Activated naive CD4-positive, alpha-beta T cell treated with anti-CD3 and anti-CD28 coated beads, Interleukin-2, amount 50 U/mL, for 72 hours (primary cell): ENCODE results near the gene TMC7. TPM values are rescaled to one million over a fixed set of nuclear protein-coding genes. Genes with fewer than 3 reads are reported as not detected.

Source experiments
- ATAC-seq, 2 donors: fragments of 150-1000 bp; cut with Tn5 transposase; 2 replicates each; pipeline ENCODE4 v1.10.0; 2021; ENCODE audit warnings: mild to moderate bottlenecking in 2 of 2, moderate library complexity in 2 of 2
- DNase-seq, 2 donors: peaks; one replicate each; pipeline ENCODE4 v3.0.0; 2021 to 2022; ENCODE audit warnings: low spot score in 2 of 2
- H3K27ac Mint-ChIP-seq, 2 donors: one replicate each; pipeline ENCODE4 v1.8.0; 2022; ENCODE audit warnings: mild to moderate bottlenecking in 2 of 2, mixed read lengths in 2 of 2
- H3K36me3 Mint-ChIP-seq, 2 donors: one replicate each; pipeline ENCODE4 v1.8.0; 2022; ENCODE audit warnings: mixed read lengths in 2 of 2
- H3K9me3 Mint-ChIP-seq, 2 donors: one replicate each; pipeline ENCODE4 v1.8.0; 2022; ENCODE audit warnings: mixed read lengths in 2 of 2
- total RNA-seq, 2 donors: library from RNA; stranded (reverse); gene quantifications; one replicate each; pipeline ENCODE4 v1.2.3, GENCODE V29; 2022

Gene TMC7
- total RNA-seq, 2 donors from 2014 or later: not detected

- Mint-ChIP-seq H3K9me3 (peaks cover 6 to 7% of the 10 kb centered on the region in 2 donors), H3K36me3 (no peaks in the 10 kb centered on the region), H3K27ac (no peak overlapping the region)
- DNase-seq (no peak), ATAC-seq (no peak)
These were observed 22.9 kb downstream of the TMC7 start for GRCh38 chr16:19006446-19007315.

- no peak for ATAC-seq
- no peak for DNase-seq
- Mint-ChIP-seq H3K36me3 (no peaks in the 10 kb centered on the region), H3K27ac (no peak overlapping the region), H3K9me3 (peaks cover 6 to 7% of the 10 kb centered on the region in 2 donors)
These were observed 24.8 kb downstream of the TMC7 start for GRCh38 chr16:19008245-19009169.

DNA sequence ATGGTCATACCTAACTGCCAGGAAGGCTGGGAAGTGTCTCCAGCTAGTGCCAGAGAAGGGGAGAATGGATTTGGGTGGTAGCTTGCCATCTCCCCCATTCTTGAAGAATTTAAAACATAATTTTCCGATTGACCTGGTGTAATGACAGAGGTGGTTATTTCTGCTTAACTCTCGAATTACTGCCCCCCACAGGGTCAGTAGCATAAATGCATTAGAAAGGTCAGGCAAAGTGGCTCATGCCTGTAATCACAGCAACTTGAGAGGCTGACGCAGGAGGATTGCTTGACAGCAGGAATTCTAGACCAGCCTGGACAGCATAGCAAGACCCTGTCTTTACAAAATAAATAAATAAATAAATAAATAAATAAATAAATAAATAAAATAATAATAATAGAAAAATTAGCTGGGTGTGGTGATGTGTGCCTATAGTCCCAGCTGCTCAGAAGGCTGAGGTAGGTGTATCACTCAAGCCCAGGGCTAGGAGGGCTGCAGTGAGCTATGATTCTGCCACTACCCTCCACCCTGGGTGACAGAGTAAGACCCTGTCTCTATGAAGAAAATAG, 27.5 kb downstream of the TMC7 start:
- no peak for ATAC-seq
- Mint-ChIP-seq H3K36me3 (no peaks in the 10 kb centered on the region), H3K9me3 (peaks cover 6 to 7% of the 10 kb centered on the region in 2 donors)

DNA sequence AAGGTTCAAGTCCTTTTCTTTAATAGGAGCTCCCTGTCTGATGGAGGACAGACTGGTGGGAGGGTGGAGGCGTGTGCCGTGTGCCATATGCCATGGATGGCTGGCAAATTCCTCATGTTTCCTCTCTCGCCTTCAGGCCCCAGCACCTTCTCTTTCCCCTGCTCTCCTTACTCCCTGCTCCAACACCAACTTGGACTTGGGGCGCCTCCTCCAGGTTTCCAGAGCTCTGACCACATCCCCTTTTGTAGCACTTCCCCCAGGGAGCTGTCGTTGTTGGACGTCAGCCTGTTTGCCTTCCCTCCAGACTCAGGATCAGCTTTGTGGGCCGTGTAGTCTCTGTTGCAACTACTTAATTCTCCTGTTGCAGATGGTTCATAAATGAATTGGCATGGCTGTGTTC, 30.7 kb downstream of the TMC7 start:
- Mint-ChIP-seq H3K36me3 (no peaks in the 10 kb centered on the region), H3K9me3 (peaks cover 6 to 7% of the 10 kb centered on the region in 2 donors), H3K27ac (no peak overlapping the region)
- no peak for DNase-seq
- no peak for ATAC-seq

More for the DNA sequence above, 27.5 kb downstream of the TMC7 start:
- DNase-seq: no peak
- H3K27ac Mint-ChIP-seq: no peak overlapping the region

GRCh38 chr16:19017179-19017578, 33.4 kb downstream of the TMC7 start:
- H3K9me3 Mint-ChIP-seq: no peaks in the 10 kb centered on the region
- DNase-seq (no peak), ATAC-seq (no peak)
- H3K27ac Mint-ChIP-seq: no peak overlapping the region
- no peaks in the 10 kb centered on the region for H3K36me3 Mint-ChIP-seq

GRCh38 chr16:19020689-19021088, 37.0 kb downstream of the TMC7 start:
- no peaks in the 10 kb centered on the region for H3K36me3 Mint-ChIP-seq
- ATAC-seq: no peak
- DNase-seq: no peak
- H3K9me3 Mint-ChIP-seq: no peaks in the 10 kb centered on the region
- no peak overlapping the region for H3K27ac Mint-ChIP-seq

GRCh38 chr16:19021747-19022146, 38.0 kb downstream of the TMC7 start:
- H3K36me3 Mint-ChIP-seq: no peaks in the 10 kb centered on the region
- DNase-seq (no peak), ATAC-seq (no peak)
- H3K9me3 Mint-ChIP-seq: no peaks in the 10 kb centered on the region
- no peak overlapping the region for H3K27ac Mint-ChIP-seq

DNA sequence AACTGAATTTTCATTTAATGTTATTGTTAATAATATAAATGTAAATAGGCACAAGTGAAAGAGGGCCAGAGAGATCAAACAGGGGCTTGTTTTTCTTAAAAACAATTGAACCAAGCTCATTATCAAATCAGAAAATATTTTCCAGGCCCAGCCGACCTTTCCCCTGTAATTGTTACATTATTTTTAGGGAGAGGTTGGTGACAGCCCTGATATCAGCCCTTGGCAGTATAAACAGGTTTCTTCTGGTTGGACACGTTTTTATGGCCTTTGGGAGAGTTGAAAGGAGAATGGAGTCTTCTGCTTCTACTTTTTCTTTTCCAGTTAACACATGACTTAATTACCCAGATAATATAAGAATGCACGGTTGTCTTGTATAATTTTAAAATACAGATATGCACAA, 43.7 kb downstream of the TMC7 start:
- Mint-ChIP-seq H3K27ac (no peak overlapping the region), H3K9me3 (no peaks in the 10 kb centered on the region), H3K36me3 (no peaks in the 10 kb centered on the region)
- DNase-seq: no peak
- no peak for ATAC-seq

- H3K9me3 Mint-ChIP-seq: peaks cover 2 to 6% of the 10 kb centered on the region in 2 donors
- no peak for DNase-seq
- H3K36me3 Mint-ChIP-seq: no peaks in the 10 kb centered on the region
- no peak overlapping the region for H3K27ac Mint-ChIP-seq
- ATAC-seq: no peak
These were observed 46.2 kb downstream of the TMC7 start for GRCh38 chr16:19029980-19030379.

- H3K27ac Mint-ChIP-seq: no peak overlapping the region
These were observed 48.0 kb downstream of the TMC7 start for GRCh38 chr16:19031738-19032137.

GRCh38 chr16:19033761-19034160, 50.0 kb downstream of the TMC7 start:
- Mint-ChIP-seq H3K27ac (no peak overlapping the region), H3K9me3 (peaks cover 7 to 11% of the 10 kb centered on the region in 2 donors), H3K36me3 (peaks cover 0 to 4% of the 10 kb centered on the region in 2 donors)
- no peak for DNase-seq
- no peak for ATAC-seq

More at GRCh38 chr16:19031738-19032137, 48.0 kb downstream of the TMC7 start:
- H3K36me3 Mint-ChIP-seq: peaks cover 0 to 4% of the 10 kb centered on the region in 2 donors
- H3K9me3 Mint-ChIP-seq: peaks cover 7 to 11% of the 10 kb centered on the region in 2 donors
- DNase-seq (no peak), ATAC-seq (no peak)

GRCh38 chr16:19040400-19040799, 56.7 kb downstream of the TMC7 start:
- Mint-ChIP-seq H3K9me3 (peaks cover 0 to 5% of the 10 kb centered on the region in 2 donors), H3K27ac (no peak overlapping the region), H3K36me3 (peaks cover 0 to 4% of the 10 kb centered on the region in 2 donors)
- ATAC-seq: no peak
- DNase-seq: no peak

DNA sequence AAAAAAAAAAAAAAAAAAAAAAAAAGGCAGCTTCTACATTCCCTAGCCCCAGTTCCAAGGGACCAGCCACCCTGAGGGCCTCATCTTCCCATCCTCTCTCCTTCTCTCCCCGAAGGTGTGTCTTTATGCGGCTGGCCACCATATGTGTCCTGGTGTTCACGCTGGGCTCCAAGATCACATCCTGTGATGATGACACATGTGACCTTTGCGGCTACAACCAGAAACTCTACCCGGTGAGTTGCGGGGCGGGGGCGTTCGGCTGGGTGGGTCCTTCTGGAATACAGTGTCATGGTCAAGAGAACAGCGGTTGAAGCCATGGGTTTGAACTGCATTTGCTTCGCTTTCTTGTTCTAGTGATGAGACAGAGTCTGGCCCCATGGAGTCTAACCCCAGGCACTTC, 61.0 kb downstream of the TMC7 start:
- Mint-ChIP-seq H3K9me3 (no peaks in the 10 kb centered on the region), H3K27ac (no peak overlapping the region), H3K36me3 (no peaks in the 10 kb centered on the region)
- no peak for DNase-seq
- no peak for ATAC-seq

DNA sequence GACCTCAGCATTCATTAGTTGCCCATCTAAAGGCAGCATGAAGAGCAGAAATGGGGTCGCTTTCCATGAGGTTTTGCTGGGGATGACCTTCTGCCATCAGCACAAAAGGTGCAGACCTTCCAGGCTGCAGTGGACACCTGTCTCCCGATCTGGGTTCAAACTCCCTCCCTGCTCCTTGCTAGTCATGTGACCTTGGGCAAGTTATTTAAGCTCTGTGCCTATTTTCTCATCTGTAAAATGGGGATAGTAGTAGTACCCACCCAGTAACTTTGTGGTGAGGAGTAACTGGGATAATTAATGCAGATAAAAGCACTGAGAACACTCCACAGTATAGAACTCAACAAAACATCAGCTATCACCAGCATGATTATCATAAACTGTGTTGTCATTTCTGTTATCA, 62.3 kb downstream of the TMC7 start:
- H3K9me3 Mint-ChIP-seq: no peaks in the 10 kb centered on the region
- no peak overlapping the region for H3K27ac Mint-ChIP-seq
- H3K36me3 Mint-ChIP-seq: no peaks in the 10 kb centered on the region
- ATAC-seq (no peak), DNase-seq (no peak)

DNA sequence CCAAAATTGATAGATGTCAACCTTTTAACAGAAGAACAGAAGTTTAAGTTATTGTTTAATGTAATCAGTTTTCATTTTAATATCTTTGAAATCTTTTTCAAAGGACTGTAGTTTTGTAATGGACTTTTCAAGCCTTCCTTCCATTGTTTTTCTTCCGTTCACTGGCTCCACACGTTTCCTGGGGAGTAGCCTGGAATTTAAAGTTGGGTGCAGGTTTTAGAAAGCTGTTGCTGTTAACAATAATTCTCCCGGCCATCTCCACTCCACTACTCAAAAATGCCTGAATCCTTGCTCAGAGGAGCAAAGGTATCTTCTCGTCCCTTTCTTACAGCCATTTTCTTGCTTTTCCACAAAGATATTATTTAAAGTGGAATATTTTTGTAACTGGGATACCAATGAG, 79.0 kb downstream of the TMC7 start:
- DNase-seq: no peak
- Mint-ChIP-seq H3K36me3 (no peaks in the 10 kb centered on the region), H3K27ac (no peak overlapping the region), H3K9me3 (no peaks in the 10 kb centered on the region)
- ATAC-seq: no peak

DNA sequence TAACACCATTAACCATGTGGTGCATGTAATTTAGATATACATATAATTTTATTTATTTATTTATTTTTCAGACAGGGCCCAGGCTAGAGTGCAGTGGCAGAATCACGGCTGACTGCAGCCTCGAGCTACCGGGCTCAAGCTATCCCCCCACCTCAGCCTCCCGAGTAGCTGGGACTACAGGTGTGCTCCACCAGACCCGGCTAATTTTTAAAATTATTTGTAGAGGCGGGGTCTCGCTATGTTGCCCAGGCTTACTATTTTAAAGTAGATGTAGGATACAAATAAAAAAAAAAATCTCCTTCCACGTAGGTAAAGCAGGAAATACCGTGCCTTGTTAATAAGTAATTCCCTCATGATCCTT, 83.2 kb downstream of the TMC7 start:
- DNase-seq (no peak), ATAC-seq (no peak)
- peak overlapping the region; percentile 96 for H3K27ac Mint-ChIP-seq
- no peaks in the 10 kb centered on the region for H3K9me3 Mint-ChIP-seq
- H3K36me3 Mint-ChIP-seq: no peaks in the 10 kb centered on the region
